PFSK-1 (cell line): ENCODE measurements around the gene MYH3.

ENCODE experiments used
- FOXP2 ChIP-seq: optimal IDR thresholded peaks from 2 replicates; pipeline ENCODE3; 2011; ENCODE audit warnings: borderline replicate concordance, control low read depth, inconsistent platforms; ENCODE audit not compliant: insufficient read depth; ENCODE audit errors: extremely low read length, extremely low read depth
- POLR2AphosphoS5 ChIP-seq: IDR thresholded peaks from 2 replicates; pipeline ENCODE4 v1.6.1; 2012; ENCODE audit warnings: low read depth, mild to moderate bottlenecking, control low read depth, low read length, moderate library complexity
- REST ChIP-seq, 2 experiments: IDR thresholded peaks; 2 replicates each; pipeline versions ENCODE4 v1.6.1 to v1.8.0; 2011 to 2012; ENCODE audit warnings: low read depth in 2 of 2, low read length in 2 of 2, control low read depth in 1 of 2, inconsistent platforms in 1 of 2, mild to moderate bottlenecking in 1 of 2, moderate library complexity in 1 of 2; ENCODE audit not compliant: insufficient read depth in 1 of 2
- SIN3A ChIP-seq: IDR thresholded peaks from 2 replicates; pipeline ENCODE4 v1.6.1; 2012; ENCODE audit warnings: mild to moderate bottlenecking, low read length, moderate library complexity, borderline replicate concordance; ENCODE audit not compliant: insufficient read depth
- TAF1 ChIP-seq: IDR thresholded peaks from 2 replicates; pipeline ENCODE4 v1.6.1; 2012; ENCODE audit warnings: low read length, control low read depth, borderline replicate concordance; ENCODE audit not compliant: insufficient read depth

The MYH3 gene

GRCh38 chr17:10652984-10653659, 4.0 kb downstream of the MYH3 start:
- no peak for TF ChIP-seq SIN3A
- no peak for TF ChIP-seq REST (IDR thresholded peaks at IDR 0.05; ENCODE audit: insufficient read depth in 1 of 2, low read depth in 2 of 2, low read length in 2 of 2)

- TF ChIP-seq TAF1 (no peak), FOXP2 (no peak), SIN3A (no peak), REST (IDR thresholded peaks at IDR 0.05; ENCODE audit: insufficient read depth in 1 of 2, low read depth in 2 of 2, low read length in 2 of 2) (no peak), POLR2AphosphoS5 (no peak)
Measured at GRCh38 chr17:10651927-10652326, 5.2 kb downstream of the MYH3 start.

- no peak for TF ChIP-seq POLR2AphosphoS5
- no peak for TF ChIP-seq SIN3A
- TF ChIP-seq TAF1 = no peak
- no peak for TF ChIP-seq REST (IDR thresholded peaks at IDR 0.05; ENCODE audit: insufficient read depth in 1 of 2, low read depth in 2 of 2, low read length in 2 of 2)
- no peak for TF ChIP-seq FOXP2
Measured at GRCh38 chr17:10649602-10650001, 7.5 kb downstream of the MYH3 start.

- TF ChIP-seq FOXP2 (no peak), REST (IDR thresholded peaks at IDR 0.05; ENCODE audit: insufficient read depth in 1 of 2, low read depth in 2 of 2, low read length in 2 of 2) (no peak), TAF1 (no peak), POLR2AphosphoS5 (no peak), SIN3A (no peak)
Measured at GRCh38 chr17:10648956-10649355, 8.2 kb downstream of the MYH3 start.

- no peak for TF ChIP-seq SIN3A
- TF ChIP-seq POLR2AphosphoS5 = no peak
- no peak for TF ChIP-seq REST (IDR thresholded peaks at IDR 0.05; ENCODE audit: insufficient read depth in 1 of 2, low read depth in 2 of 2, low read length in 2 of 2)
- no peak for TF ChIP-seq FOXP2
- TF ChIP-seq TAF1 = no peak
Measured at GRCh38 chr17:10648381-10648780, 8.7 kb downstream of the MYH3 start.
